ENCODE results near the gene FKBP2. TPM values are rescaled to one million over a fixed set of nuclear protein-coding genes. Genes with fewer than 3 reads are reported as not detected.
"Not testable (repeated sequence)": the region's sequence is repeated elsewhere in the genome, so short reads cannot be mapped to it uniquely, and the experiment has no call there.

Gene FKBP2
- total RNA-seq, 1 donor from 2014 or later = 55.7 TPM

DNA sequence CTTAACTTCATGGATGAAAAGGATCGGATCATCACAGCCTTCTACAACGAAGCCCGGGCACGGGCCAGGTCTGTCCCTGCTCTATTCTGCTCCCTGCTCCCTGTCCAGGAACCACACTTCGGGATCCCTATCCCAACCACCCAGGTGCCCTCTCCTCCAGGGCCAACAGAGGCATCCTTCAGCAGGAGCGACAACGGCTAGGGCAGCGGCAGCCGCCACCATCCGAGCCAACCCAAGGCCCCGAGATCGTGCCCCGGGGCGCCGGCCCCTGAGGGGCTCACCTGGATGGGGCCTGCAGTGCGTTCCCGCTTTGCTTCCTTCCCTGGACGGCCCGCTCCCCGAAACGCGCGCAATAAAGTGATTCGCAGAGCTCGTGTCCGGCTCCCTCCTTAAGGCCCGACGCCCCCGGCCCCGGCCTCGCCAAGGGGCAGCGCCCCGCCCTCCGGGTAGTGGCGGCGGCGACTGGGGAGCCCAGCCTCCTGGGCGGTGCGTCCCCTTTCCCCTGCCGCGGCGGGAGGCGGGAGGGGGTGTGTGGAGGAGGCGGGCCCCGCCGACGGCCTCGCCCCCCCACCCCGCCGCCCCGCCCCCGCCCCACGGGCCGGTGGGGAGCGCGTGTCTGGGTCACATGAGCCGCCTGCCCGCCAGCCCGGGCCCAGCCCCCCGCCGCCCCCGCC, 6.8 kb upstream of the FKBP2 start, which contains the start of gene VEGFB:
VEGFB (plus strand) TSS at position 672 of the 674 bp plus-strand sequence. CDS start 250 bp downstream, outside the sequence.
- DNase-seq (ENCODE audit: low spot score) = peak; percentile 75

DNA sequence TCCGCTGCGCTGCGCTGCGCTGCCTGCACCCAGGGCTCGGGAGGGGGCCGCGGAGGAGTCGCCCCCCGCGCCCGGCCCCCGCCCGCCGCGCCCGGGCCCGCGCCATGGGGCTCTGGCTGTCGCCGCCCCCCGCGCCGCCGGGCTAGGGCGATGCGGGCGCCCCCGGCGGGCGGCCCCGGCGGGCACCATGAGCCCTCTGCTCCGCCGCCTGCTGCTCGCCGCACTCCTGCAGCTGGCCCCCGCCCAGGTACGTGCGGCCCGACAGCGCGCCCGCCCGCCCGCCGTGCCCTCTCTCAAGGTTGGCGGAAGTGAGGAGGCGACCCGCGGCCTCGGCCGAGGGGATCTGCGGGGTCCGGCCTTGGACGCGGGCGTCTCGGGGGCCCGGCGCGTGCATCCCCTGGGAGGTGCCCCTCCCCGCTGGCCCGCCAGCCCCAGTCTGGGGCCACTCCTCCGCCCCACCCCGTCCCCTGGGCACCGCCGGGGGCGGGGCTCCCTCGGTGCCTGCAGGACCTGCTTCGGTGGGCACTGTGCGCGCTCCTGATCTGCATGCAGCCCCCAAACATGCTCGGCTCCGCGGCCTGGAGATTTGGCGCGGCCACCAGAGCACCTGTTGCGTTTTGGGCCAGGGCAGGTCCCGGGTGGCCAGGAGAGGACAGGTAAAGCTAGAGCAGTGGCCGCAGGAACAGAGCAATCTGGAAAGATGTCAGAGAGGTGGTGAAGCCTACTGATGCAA, 6.1 kb upstream of the FKBP2 start:
- peak; percentile 59 for DNase-seq (ENCODE audit: low spot score)

DNA sequence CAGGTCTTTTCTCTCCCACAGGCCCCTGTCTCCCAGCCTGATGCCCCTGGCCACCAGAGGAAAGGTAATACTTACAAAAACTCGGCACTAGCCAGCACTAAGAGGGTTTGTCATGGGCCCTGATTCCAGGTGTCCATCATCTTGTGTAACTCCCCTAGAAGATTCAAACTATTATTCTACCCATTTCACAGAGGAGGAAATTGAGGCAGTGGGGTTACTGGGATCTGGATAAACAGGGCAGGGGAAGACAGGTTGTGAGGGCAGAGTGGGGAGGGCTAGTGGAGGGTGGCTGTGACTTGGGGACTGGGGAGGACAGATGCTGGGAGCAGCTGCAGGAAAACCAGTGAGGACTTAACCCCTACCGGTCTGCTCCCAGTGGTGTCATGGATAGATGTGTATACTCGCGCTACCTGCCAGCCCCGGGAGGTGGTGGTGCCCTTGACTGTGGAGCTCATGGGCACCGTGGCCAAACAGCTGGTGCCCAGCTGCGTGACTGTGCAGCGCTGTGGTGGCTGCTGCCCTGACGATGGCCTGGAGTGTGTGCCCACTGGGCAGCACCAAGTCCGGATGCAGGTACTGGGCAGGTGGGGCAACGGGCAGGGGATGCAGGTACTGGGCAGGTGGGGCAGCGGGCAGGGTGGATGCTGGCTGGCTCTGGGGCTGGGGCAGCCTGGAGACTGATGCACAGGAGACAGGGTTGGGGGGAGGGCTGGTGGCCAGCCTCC, 5.3 kb upstream of the FKBP2 start:
- peak; percentile 51 for DNase-seq (ENCODE audit: low spot score)

DNA sequence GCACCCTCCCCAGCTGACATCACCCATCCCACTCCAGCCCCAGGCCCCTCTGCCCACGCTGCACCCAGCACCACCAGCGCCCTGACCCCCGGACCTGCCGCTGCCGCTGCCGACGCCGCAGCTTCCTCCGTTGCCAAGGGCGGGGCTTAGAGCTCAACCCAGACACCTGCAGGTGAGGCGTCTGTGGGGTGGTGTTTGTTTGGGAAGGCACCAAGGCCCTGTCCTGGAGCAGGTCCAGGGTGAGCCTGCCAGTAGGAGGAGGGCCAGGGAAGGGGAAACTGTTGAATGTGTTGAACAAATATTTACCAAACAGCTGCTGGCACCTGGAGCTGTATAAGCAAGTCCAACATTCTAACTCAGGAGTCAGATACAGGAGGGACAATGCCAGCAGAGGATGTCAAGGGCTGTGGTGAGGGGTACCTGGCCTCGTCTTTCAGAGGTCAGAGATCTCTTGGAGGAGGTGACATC, 3.4 kb upstream of the FKBP2 start:
- no peak for DNase-seq (ENCODE audit: low spot score)

DNA sequence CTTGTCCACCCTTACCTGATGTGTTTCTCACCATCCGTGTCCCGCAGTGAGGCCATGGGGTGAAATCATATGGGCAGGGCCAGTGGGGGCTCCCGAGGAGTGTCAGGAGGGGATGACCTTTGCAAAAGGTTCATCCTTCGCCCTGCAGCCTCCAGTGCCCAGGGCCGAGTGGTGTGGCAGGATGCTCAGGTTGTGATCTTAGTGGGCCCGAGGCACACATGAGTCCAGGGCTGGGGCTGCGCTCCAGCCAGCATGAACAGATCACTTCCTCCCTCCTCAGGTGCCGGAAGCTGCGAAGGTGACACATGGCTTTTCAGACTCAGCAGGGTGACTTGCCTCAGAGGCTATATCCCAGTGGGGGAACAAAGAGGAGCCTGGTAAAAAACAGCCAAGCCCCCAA, 2.8 kb upstream of the FKBP2 start:
- no peak for DNase-seq (ENCODE audit: low spot score)

DNA sequence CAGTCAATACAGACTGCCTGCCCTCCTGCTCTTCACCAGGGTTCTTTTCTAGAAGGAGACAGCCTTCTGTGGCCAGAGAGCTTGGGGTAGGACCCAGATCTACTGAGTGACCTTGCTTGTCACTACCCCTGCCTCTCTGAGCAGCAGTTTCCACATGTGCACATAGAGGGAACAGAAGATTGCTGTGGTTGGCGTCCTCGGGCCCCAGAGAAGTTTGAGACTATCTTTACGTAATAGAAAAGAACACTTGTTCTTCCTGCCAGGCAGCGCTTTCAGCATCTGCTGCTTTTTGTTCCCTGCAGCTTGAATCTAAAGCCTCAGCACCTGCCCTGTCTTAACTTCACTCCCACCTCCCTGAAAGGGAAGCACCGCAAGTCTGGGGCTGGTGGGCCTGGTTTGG, 1.9 kb upstream of the FKBP2 start:
- DNase-seq (ENCODE audit: low spot score) = no peak

DNA sequence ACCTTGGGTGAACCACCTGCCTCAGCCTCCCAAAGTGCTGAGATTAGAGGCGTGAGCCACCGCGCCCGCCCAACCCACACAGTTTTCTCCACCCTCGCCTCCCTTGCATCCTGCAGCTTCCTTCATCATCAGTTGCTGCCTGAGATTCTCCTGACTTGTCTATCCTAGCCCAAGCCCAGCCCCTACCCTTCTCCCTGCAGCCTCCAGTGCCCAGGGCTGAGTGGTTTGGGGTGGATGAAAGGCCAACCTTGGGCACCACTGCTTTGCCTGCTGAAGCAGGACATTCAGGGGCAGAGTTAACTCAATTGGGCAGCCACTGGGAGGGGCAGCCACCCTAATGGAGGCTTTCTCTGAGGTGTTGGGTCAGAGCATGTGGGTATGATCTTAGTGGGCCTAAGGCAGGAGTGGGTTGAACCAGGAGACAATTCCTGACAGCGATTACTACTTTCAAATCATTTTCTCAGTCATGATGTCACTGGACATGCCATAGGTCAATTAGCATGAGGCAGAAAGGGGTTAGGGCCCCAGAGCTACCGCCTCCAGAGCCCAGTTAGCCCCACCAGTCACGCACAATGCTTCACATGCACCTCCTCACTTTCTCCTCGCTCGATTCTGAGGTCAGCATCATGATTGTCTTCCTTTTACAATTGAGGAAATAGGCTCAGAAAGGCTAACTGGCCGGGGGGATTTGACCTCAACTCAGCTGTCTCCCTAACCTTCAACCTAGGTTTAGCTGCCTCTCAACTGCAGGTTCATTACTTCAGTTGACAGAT, 1.0 kb upstream of the FKBP2 start:
- no peak for DNase-seq (ENCODE audit: low spot score)

DNA sequence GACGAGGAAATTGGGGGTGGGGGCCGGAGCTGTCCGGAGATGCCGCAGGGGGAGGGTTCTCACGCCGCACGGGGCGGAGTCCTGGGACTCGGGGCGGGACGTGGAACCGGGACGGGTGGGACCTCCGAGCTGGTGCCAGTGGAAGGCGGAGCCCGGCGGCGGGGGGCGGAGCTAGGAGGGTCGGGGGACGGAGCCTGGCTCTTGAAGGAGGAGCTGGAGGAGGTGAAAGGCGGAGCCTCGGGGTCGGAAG, 271 bp downstream of the FKBP2 start:
- peak; percentile 100 for DNase-seq (ENCODE audit: low spot score)

DNA sequence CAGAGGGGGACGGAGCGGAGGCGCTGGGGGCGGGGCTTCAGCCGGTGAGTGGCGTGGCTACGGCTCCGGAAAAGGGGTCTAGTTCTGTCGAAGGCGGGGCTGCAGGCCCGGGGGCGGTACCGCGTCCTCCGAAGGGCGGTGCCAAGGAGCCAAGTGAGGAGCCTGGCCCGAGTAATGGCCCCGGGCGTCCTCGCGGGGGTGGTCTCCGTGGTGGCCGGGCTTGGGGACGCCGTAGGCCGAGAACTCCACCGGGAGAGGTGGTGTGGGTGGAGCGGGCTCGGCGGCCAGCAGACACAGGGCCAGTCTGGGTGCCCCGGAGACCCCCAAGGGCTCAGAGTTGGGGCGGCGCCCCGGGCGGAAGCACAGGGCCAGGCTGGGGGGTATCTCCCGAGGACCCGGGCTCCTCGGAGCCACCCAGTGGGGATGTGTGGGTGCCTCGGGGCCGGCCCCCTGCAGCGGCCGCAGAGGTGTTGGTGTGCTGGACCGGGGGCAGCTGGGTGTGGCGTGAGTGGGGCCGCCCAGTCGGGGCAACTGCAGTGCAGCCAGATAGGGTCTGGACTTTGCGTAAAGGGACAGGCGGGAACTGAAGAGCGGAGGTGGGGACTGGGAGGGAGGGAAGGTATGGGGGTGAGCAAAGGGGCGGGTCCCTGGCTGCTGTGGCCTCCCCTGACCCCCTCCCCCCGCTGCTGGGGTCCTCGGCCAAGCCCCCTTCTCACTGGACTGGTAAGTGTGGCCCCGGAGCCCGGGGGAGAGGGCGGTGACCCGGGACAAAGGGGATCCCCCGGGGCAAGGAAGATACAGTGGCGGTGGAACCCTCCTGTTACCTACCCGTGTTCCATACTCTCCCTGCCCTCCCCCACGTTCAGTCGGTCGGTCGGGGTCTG, 838 bp downstream of the FKBP2 start:
- DNase-seq (ENCODE audit: low spot score) = no peak

DNA sequence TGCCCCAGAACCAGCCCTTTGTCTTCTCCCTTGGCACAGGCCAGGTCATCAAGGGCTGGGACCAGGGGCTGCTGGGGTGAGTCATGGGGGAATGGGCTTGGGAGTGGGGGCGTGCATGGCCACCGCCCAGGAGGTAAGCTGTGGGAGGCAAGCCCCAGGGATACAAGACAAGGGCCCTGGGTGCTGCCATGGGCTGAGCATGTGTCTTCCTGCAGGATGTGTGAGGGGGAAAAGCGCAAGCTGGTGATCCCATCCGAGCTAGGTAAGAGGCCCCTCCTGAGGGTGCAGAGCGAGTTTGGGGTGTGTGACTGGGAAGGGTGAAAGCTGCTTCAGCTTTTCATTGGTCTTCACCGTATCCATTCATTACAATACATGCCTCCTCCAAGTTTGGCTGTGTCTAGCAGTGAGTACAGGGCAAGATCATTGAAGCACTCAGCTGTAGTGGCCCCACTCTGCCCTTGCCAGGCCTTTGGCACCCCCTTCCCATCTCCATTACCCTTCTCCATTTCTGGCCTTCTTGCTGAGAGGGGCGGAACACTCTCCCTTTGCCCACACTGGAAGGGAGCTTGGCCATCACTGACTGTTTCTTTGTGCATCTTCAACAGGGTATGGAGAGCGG, 2.5 kb downstream of the FKBP2 start:
- no peak for DNase-seq (ENCODE audit: low spot score)

DNA sequence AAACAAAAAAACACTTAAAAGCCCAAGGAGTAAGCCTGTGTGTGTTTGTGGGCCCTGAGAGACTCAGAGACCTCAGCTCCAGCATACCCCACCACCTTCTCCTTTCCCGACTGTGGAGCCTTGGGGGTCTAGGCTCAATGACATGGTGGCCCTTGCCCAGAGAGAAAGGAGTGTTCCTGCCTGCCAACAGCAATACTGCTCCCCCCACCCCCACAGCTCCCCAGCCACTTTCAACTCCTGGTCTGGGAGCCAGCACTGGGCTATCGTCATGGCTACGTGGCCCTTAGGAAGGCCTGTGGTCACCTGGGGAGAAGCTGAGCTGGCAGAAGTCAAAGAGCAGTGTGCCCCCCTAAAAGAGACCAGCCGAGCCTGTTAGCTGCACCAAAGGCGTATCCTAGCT, 3.2 kb downstream of the FKBP2 start:
- no peak for DNase-seq (ENCODE audit: low spot score)

DNA sequence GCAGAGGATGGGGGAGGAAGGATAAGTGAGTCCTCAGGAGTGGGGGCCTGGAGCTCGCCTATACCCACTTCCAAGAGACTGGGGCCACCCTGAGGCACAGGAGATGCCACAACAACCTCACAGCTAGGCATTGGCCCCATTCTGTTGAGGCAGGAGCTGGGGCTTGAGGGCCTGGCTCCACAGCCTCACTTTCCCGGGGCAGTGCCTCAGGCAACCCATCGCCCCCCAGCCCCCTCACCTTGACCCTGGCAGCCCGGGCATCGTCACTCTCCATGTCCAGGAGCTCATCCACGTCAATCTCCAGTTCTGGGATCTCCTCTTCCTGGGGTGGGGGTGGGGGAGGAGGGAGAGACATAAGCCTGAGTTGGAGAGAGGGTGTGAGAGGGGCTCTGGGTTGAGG, 4.1 kb downstream of the FKBP2 start:
- no peak for DNase-seq (ENCODE audit: low spot score)

DNA sequence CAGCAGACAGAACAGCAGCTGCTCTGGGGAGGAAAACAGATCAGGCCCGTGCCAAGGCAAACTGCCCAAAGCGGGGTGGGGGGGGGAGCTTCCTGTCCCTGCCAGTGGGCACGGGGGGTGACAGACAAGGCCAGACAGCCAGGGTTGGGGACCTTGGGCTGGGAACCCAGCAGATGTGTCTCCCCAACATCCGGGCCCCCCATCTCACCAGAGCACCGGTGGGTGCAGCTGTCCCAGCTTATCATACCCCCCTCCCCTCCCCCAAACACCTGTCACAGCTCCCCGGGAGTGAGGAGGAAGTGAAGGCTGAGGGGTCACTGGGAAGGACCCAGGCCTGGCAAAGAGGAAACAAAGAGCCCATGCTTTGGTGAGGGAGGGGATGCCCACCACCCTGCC, 4.5 kb downstream of the FKBP2 start:
- no peak for DNase-seq (ENCODE audit: low spot score)

DNA sequence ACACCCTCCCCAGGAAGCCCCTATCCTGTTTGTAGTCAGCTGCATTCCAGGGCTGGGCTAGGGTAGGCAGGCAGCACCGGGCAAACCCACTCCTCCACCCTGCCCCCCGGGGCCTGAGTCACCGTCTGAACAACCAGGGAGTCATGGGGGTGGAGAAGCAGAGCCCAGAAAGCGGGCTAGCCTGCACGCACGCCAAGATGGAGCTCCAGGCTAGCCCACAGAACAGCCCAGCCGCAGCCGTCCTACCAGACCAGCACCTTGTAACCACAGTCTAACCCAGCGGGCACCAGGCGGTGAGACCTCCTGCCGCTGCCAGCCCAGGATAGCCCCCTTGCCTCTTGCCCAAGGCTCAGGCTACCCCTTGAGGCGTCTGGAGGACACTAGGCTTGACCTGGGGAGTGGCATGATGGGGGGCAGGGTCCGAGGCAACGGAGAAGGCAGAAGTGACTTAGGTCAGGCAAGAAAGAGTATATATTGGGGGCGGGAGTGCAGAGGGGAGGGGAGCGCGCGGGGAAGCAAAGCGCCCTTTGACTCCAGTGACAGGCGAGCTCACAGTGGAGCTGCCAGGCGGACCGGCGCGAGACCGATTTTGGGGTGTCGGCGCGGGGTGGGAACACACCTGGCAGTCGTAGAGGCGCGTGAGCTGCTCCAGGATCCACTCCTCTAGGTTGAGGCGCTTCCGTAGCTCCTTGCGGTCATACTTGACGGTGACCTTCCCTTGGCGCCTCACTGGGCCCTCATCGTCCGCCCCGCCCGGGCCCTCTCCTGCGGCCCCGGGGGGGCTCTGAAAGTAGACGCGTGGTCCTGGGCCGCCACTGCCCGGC, 5.1 kb downstream of the FKBP2 start:
- peak; percentile 90 for DNase-seq (ENCODE audit: low spot score)

DNA sequence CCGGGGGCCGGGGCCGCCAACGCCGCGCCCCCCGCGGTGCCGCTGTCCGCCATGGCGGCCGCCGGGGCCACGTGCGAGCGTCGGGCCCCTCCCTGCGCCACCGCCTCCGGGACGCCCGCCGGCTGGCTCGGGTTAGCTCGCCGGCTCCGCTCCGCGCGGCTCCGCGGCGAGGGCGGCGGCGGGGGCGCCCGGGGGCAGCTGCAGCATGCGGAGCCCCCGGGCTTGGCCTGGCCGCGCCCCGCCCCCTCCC, 5.7 kb downstream of the FKBP2 start:
- DNase-seq (ENCODE audit: low spot score) = not testable (repeated sequence)

DNA sequence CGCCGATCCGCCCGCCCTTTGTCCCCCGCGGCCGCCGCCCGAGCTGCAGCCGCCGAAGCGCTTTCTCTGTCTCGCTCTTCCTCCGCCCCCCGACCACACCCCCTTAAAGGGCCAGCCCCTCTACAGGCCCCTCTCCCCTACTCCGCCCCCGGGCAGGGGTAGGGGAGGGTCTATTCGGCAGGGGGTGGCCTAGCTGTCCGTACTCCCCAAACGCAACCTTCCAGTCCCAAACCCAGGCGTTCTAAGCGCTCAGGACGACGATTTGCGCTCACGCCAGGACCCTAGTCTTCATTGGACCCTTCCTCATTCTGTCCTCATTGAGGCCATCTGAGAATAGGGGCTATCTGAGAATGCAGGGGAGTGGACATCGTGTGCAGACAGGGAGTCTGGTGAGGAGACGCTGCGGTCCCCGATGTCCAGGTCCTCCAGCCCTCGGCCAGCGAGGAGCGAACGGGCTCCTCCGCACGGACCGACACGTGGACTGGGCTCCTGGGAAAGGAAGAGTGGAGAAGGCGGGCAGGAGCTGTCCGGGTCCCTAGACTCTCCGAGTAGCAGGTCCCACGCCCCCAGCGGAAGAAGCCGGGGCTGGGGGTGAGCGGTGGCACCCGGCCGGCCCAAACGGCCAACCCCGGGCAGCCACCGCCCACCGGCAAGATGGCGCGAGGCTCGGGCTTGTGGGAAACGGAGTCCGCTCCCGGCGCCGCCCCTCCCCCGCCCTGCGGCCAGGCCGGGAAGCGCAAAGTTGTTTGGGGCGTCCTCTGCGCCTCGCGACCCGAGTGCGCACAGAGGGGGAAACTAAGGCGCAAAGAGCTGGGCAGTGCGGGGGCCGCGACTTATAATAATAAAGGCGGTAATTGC, 6.2 kb downstream of the FKBP2 start, which contains the start of gene PPP1R14B:
PPP1R14B (minus strand) TSS at position 73 of the 858 bp plus-strand sequence. CDS start 270 bp downstream, outside the sequence.
- peak; percentile 88 for DNase-seq (ENCODE audit: low spot score)

DNA sequence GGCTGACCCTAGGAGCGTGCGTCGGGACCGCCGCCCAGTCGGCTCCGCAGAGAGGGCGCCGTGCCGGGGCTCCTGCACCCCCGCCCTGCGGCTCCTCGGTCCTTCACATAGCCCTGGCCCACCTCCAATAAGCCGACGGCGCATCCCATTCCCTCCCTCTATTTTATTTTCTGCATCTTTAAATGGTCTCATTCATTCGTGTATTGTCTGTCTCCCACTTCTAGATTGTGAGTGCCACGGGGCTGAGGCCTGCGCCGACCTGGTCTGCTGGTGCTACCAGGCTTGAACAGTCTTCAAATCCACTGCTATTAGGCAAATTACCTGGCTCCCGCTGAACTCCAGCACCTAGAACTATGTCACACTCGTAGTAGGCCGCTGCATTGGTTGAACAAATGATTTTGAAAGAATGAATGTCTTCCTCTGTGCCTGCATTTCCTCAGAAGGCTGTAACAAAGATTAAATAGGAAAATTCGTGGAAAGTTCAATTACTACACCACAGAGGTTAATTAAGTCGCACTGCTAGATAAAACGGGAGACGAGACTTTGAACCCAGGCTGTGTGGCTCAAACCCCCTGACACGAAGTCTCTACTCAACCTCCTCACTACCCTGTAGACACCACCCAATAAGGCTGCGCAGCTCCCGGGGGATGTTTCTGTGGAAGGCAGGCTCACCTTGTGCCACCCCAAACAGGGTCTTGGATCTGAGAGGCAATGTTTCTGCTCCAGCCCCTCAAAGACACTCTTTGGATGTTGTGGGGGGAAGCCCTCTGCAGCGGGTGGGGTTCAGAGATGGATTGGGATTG, 7.0 kb downstream of the FKBP2 start:
- no peak for DNase-seq (ENCODE audit: low spot score)

DNA sequence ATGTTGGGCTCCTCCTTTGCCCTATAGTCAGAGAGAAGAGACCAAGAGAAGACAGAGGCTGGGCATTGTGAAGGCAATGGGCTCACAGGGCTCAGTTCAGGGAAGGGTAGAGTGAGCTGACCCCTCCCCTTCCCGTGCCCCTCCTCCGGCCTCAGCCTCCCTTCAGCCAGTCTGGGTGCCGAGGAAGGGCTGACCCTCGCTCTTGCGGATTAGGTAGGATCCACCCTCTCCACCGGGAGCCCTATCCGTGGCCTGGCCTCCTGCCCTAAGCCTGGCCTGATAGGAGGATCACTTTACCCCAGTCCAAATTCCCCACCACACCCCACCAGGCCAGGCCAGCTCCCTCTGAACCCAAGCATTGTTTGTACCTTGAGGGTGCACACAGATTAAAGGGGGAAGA, 7.7 kb downstream of the FKBP2 start:
- DNase-seq (ENCODE audit: low spot score) = no peak

All from ureter (tissue), 1 donor.